Vagina (tissue), 2 donors: ENCODE results near the gene RPS19. TPM values are rescaled to one million over a fixed set of nuclear protein-coding genes. Genes with fewer than 3 reads are reported as not detected.

Experiments
- DNase-seq, 2 donors: peaks; one replicate each; pipeline ENCODE4 v3.0.0-alpha.2; 2017; ENCODE audit errors: extremely low spot score in 2 of 2
- H3K27ac ChIP-seq: fragments of 200-600 bp; sonication (generic); one replicate; pipeline ENCODE4 v1.5.1; 2019
- H3K27me3 ChIP-seq: fragments of 200-600 bp; sonication (generic); one replicate; pipeline ENCODE4 v1.5.1; 2019
- H3K36me3 ChIP-seq, 2 donors: fragments of 200-600 bp; sonication (generic); one replicate each; pipeline ENCODE4 v1.5.1; 2017 to 2019
- H3K4me1 ChIP-seq: fragments of 200-600 bp; sonication (generic); one replicate; pipeline ENCODE4 v1.5.1; 2019
- H3K4me3 ChIP-seq, 2 donors: fragments of 200-600 bp; sonication (generic); 1 replicate in 1 of 2; 2 replicates in 1 of 2; pipeline ENCODE4 v1.5.1; 2016 to 2019
- H3K9me3 ChIP-seq: fragments of 200-600 bp; sonication (generic); one replicate; pipeline ENCODE4 v1.5.1; 2019
- CTCF ChIP-seq, 3 experiments: fragments of 450-650 bp in 2 of 3; fragments of 200-600 bp in 1 of 3; sonication (generic) in 1 of 3; IDR thresholded peaks; one replicate each; pipeline ENCODE4 v1.5.1; 2017 to 2019; ENCODE audit warnings: antibody characterized with exemption in 3 of 3, mild to moderate bottlenecking in 2 of 3, moderate library complexity in 2 of 3
- POLR2A ChIP-seq, 2 donors: fragments of 450-650 bp; IDR thresholded peaks; one replicate each; pipeline ENCODE4 v1.6.1; 2017; ENCODE audit warnings: antibody characterized with exemption in 2 of 2, mild to moderate bottlenecking in 2 of 2, moderate library complexity in 2 of 2
- POLR2AphosphoS5 ChIP-seq, 2 donors: sonication (generic); formaldehyde crosslinking; IDR thresholded peaks; one replicate each; pipeline ENCODE4 v1.9.0; 2017; ENCODE audit warnings: antibody characterized with exemption in 2 of 2, mild to moderate bottlenecking in 2 of 2, low read depth in 1 of 2; ENCODE audit not compliant: insufficient read depth in 1 of 2
- intact Hi-C: fragments of 100-400 bp; cut with DNase I; formaldehyde crosslinking; loops from one replicate; pipeline ENCODE4 v1.15.1; 2023
- total RNA-seq: library from RNA; depleted of rRNA; stranded (reverse); fragments of >200 nt; gene quantifications from one replicate; pipeline ENCODE4 v1.2.3, GENCODE V29; 2016

The RPS19 gene
- 1,554 TPM for total RNA-seq

GRCh38 chr19:41859618-41860418 lies at the start of gene RPS19:
Gene RPS19 (plus strand): TSS chr19:41860255. CDS start chr19:41860775, 520 bp downstream.
- Histone ChIP-seq H3K4me1 (peaks cover 41% of the 10 kb centered on the region), H3K27ac (peak within 1 kb of the TSS; percentile 92), H3K36me3 (peaks cover 0 to 28% of the 10 kb centered on the region in 2 donors), H3K4me3 (peak within 1 kb of the TSS; percentile 94 to 95), H3K9me3 (no peaks in the 10 kb centered on the region), H3K27me3 (no peaks in the 10 kb centered on the region)
- peak; percentile 98 to 99 for DNase-seq
- TF ChIP-seq POLR2AphosphoS5 (IDR thresholded peaks at IDR 0.05; ENCODE audit: insufficient read depth in 1 of 2, low read depth in 1 of 2) (peak; percentile 94 to 97), CTCF (IDR thresholded peaks at IDR 0.05) (peak; percentile 6 to 77 (median 33)), POLR2A (IDR thresholded peaks at IDR 0.05) (no peak)
- intact Hi-C loops = no loop called here

- Histone ChIP-seq H3K4me3 (no peak overlapping the region), H3K27ac (no peak overlapping the region), H3K27me3 (no peaks in the 10 kb centered on the region), H3K9me3 (no peaks in the 10 kb centered on the region), H3K36me3 (no peaks in the 10 kb centered on the region), H3K4me1 (no peaks in the 10 kb centered on the region)
- DNase-seq = no peak
- TF ChIP-seq POLR2A (IDR thresholded peaks at IDR 0.05) = no peak
- intact Hi-C loops = no loop called here
These were observed 49.8 kb upstream of the RPS19 start for GRCh38 chr19:41810301-41810700.

- Histone ChIP-seq H3K27ac (no peak overlapping the region), H3K36me3 (no peaks in the 10 kb centered on the region), H3K4me1 (no peaks in the 10 kb centered on the region), H3K27me3 (no peaks in the 10 kb centered on the region), H3K4me3 (no peak overlapping the region), H3K9me3 (no peaks in the 10 kb centered on the region)
- TF ChIP-seq POLR2A (IDR thresholded peaks at IDR 0.05) (no peak), CTCF (IDR thresholded peaks at IDR 0.05) (no peak), POLR2AphosphoS5 (IDR thresholded peaks at IDR 0.05; ENCODE audit: insufficient read depth in 1 of 2, low read depth in 1 of 2) (no peak)
- DNase-seq = no peak
- intact Hi-C loops = no loop called here
These were observed 49.0 kb upstream of the RPS19 start for GRCh38 chr19:41811036-41811435.

- no peaks in the 10 kb centered on the region for H3K36me3 ChIP-seq
- no peak overlapping the region for H3K4me3 ChIP-seq
- no peak for TF ChIP-seq POLR2AphosphoS5 (IDR thresholded peaks at IDR 0.05; ENCODE audit: insufficient read depth in 1 of 2, low read depth in 1 of 2)
- TF ChIP-seq POLR2A (IDR thresholded peaks at IDR 0.05) = no peak
- TF ChIP-seq CTCF (IDR thresholded peaks at IDR 0.05) = no peak
- DNase-seq = no peak
- H3K27me3 ChIP-seq = no peaks in the 10 kb centered on the region
- H3K27ac ChIP-seq = no peak overlapping the region
- no peaks in the 10 kb centered on the region for H3K9me3 ChIP-seq
- intact Hi-C loops = no loop called here
- H3K4me1 ChIP-seq = no peaks in the 10 kb centered on the region
These were observed 48.1 kb upstream of the RPS19 start for GRCh38 chr19:41811981-41812380.

GRCh38 chr19:41813911-41814310 lies 46.1 kb upstream of the RPS19 start:
- Histone ChIP-seq H3K4me3 (no peak overlapping the region), H3K9me3 (no peaks in the 10 kb centered on the region), H3K36me3 (no peaks in the 10 kb centered on the region), H3K27ac (no peak overlapping the region), H3K4me1 (no peaks in the 10 kb centered on the region), H3K27me3 (no peaks in the 10 kb centered on the region)
- DNase-seq = no peak
- TF ChIP-seq CTCF (IDR thresholded peaks at IDR 0.05) (no peak), POLR2A (IDR thresholded peaks at IDR 0.05) (no peak), POLR2AphosphoS5 (IDR thresholded peaks at IDR 0.05; ENCODE audit: insufficient read depth in 1 of 2, low read depth in 1 of 2) (no peak)
- intact Hi-C loops = no loop called here
